DOHH2 (cell line): Measurements from ENCODE around the gene SLC22A13.

ENCODE experiments used
- H3F3A ChIP-seq: fragments of 200-600 bp; sonication (generic), shearing (Covaris generic); 2 replicates; pipeline ENCODE4 v1.6.0; 2016; ENCODE audit warnings: antibody characterized with exemption, mild to moderate bottlenecking; ENCODE audit not compliant: control insufficient read depth, insufficient read depth
- H3K27ac ChIP-seq: fragments of 200-600 bp; sonication (generic); 2 replicates; pipeline ENCODE4 v1.5.1; 2014; ENCODE audit warnings: low read depth, mild to moderate bottlenecking, low read length, moderate library complexity
- H3K27me3 ChIP-seq: fragments of 200-600 bp; sonication (generic); 2 replicates; pipeline ENCODE4 v1.6.1; 2014; ENCODE audit warnings: mild to moderate bottlenecking, low read length, mixed read lengths; ENCODE audit not compliant: control insufficient read depth
- H3K36me3 ChIP-seq: fragments of 200-600 bp; sonication (generic); 2 replicates; pipeline ENCODE4 v1.6.1; 2014; ENCODE audit warnings: mild to moderate bottlenecking, low read length, moderate library complexity, mixed read lengths; ENCODE audit not compliant: control insufficient read depth
- H3K4me1 ChIP-seq: fragments of 200-600 bp; sonication (generic); 2 replicates; pipeline ENCODE4 v1.6.1; 2014; ENCODE audit warnings: mild to moderate bottlenecking, low read length, mixed read lengths; ENCODE audit not compliant: control insufficient read depth
- H3K4me2 ChIP-seq: fragments of 200-600 bp; sonication (generic); 2 replicates; pipeline ENCODE4 v1.6.0; 2014; ENCODE audit warnings: mild to moderate bottlenecking, low read length, moderate library complexity
- H3K4me3 ChIP-seq: fragments of 200-600 bp; sonication (generic); 2 replicates; pipeline ENCODE4 v1.5.1; 2014; ENCODE audit warnings: mild to moderate bottlenecking, low read length, mixed read lengths
- H3K79me2 ChIP-seq: fragments of 200-600 bp; sonication (generic); 2 replicates; pipeline ENCODE4 v1.6.1; 2014; ENCODE audit warnings: mild to moderate bottlenecking, low read length, mixed read lengths; ENCODE audit not compliant: control insufficient read depth
- H3K9me2 ChIP-seq: fragments of 200-600 bp; sonication (generic); replicated peaks from 2 replicates; pipeline ENCODE4 v1.6.1; 2014; ENCODE audit warnings: mild to moderate bottlenecking, low read length, mixed read lengths; ENCODE audit not compliant: control insufficient read depth
- H3K9me3 ChIP-seq: fragments of 200-600 bp; sonication (generic); 2 replicates; pipeline ENCODE4 v1.6.1; 2014; ENCODE audit warnings: antibody characterized with exemption, low read length, mixed read lengths; ENCODE audit not compliant: control insufficient read depth, insufficient read depth
- H4K20me1 ChIP-seq: fragments of 200-600 bp; sonication (generic); 2 replicates; pipeline ENCODE4 v1.6.0; 2014; ENCODE audit warnings: low read depth, mild to moderate bottlenecking, antibody characterized with exemption, low read length, moderate library complexity; ENCODE audit not compliant: control insufficient read depth, insufficient read depth
- CTCF ChIP-seq: fragments of 200-600 bp; sonication (generic); IDR thresholded peaks from one replicate; pipeline ENCODE4 v1.5.1; 2014; ENCODE audit warnings: antibody characterized with exemption, mild to moderate bottlenecking, low read depth, low read length; ENCODE audit not compliant: poor library complexity, severe bottlenecking
- EZH2phosphoT487 ChIP-seq: fragments of 200-600 bp; sonication (generic); IDR thresholded peaks from 2 replicates; pipeline ENCODE4 v1.6.1; 2017; ENCODE audit warnings: borderline replicate concordance, mild to moderate bottlenecking, antibody characterized with exemption, low read length, moderate library complexity, mixed read lengths

SLC22A13 gene

GRCh38 chr3:38274864-38275649, 9.4 kb downstream of the SLC22A13 start:
- Histone ChIP-seq H3K79me2 (no peaks in the 10 kb centered on the region), H3K9me2 (no peaks in the 10 kb centered on the region), H3K4me2 (no peak overlapping the region), H3K36me3 (no peaks in the 10 kb centered on the region), H3K4me3 (no peak overlapping the region), H3K27me3 (no peaks in the 10 kb centered on the region), H3F3A (no peaks in the 10 kb centered on the region), H3K4me1 (peaks cover 4% of the 10 kb centered on the region; the same call in 1 of the 2 replicates), H3K27ac (no peak overlapping the region), H4K20me1 (no peaks in the 10 kb centered on the region), H3K9me3 (no peaks in the 10 kb centered on the region)
- no peak for TF ChIP-seq EZH2phosphoT487
- no peak for TF ChIP-seq CTCF

- Histone ChIP-seq H3K9me3 (no peaks in the 10 kb centered on the region), H3K4me1 (peaks cover 4% of the 10 kb centered on the region; the same call in 1 of the 2 replicates), H3K27ac (no peak overlapping the region), H3K36me3 (no peaks in the 10 kb centered on the region), H3K27me3 (no peaks in the 10 kb centered on the region), H3K9me2 (no peaks in the 10 kb centered on the region), H3K4me3 (no peak overlapping the region), H4K20me1 (no peaks in the 10 kb centered on the region), H3K79me2 (no peaks in the 10 kb centered on the region), H3K4me2 (no peak overlapping the region), H3F3A (no peaks in the 10 kb centered on the region)
- TF ChIP-seq EZH2phosphoT487 (no peak), CTCF (no peak)
Measured at GRCh38 chr3:38275658-38276057, 10.0 kb downstream of the SLC22A13 start.

GRCh38 chr3:38276081-38276916, 10.7 kb downstream of the SLC22A13 start:
- H3F3A ChIP-seq, result no peaks in the 10 kb centered on the region
- H3K4me3 ChIP-seq, result no peak overlapping the region
- H4K20me1 ChIP-seq, result no peaks in the 10 kb centered on the region
- no peak overlapping the region for H3K27ac ChIP-seq
- peaks cover 4% of the 10 kb centered on the region; the same call in 1 of the 2 replicates for H3K4me1 ChIP-seq
- H3K27me3 ChIP-seq, result no peaks in the 10 kb centered on the region
- TF ChIP-seq EZH2phosphoT487, result no peak
- no peak for TF ChIP-seq CTCF
- H3K4me2 ChIP-seq, result no peak overlapping the region
- no peaks in the 10 kb centered on the region for H3K9me2 ChIP-seq
- H3K9me3 ChIP-seq, result no peaks in the 10 kb centered on the region
- H3K36me3 ChIP-seq, result no peaks in the 10 kb centered on the region
- H3K79me2 ChIP-seq, result no peaks in the 10 kb centered on the region
